Psoas muscle (tissue), 8 donors: ENCODE data around the gene RIC1. TPM values are rescaled to one million over a fixed set of nuclear protein-coding genes. Genes with fewer than 3 reads are reported as not detected.
A peak's percentile ranks its signal among the peaks of the same experiment; 100 is the strongest.

Source experiments
- ATAC-seq, 4 donors: fragments of 200-7000 bp; cut with Tn5 transposase; one replicate each; pipeline ENCODE4 v1.9.1; 2020; ENCODE audit warnings: moderate library complexity in 3 of 4, mild to moderate bottlenecking in 2 of 4
- DNase-seq, 2 donors: peaks; one replicate each; pipeline ENCODE4 v3.0.0-alpha.2; 2020
- H3K27ac ChIP-seq: fragments of 200-600 bp; one replicate; pipeline ENCODE4 v1.8.0; 2022
- H3K27me3 ChIP-seq, 3 donors: fragments of 200-600 bp in 1 of 3; one replicate each; pipeline versions ENCODE4 v1.6.1 to v1.8.0; 2013 to 2022; ENCODE audit warnings: low read length in 2 of 3, mild to moderate bottlenecking in 2 of 3, moderate library complexity in 1 of 3; ENCODE audit not compliant: insufficient read depth in 3 of 3
- H3K36me3 ChIP-seq, 2 donors: fragments of 200-600 bp in 1 of 2; one replicate each; pipeline versions ENCODE4 v1.6.1 to v1.8.0; 2013 to 2022; ENCODE audit warnings: low read depth in 1 of 2, mild to moderate bottlenecking in 1 of 2, moderate library complexity in 1 of 2; ENCODE audit not compliant: insufficient read depth in 1 of 2
- H3K4me1 ChIP-seq: fragments of 200-600 bp; one replicate; pipeline ENCODE4 v1.8.0; 2022
- H3K4me3 ChIP-seq: fragments of 200-600 bp; one replicate; pipeline ENCODE4 v1.8.0; 2022; ENCODE audit warnings: mild to moderate bottlenecking
- H3K9me3 ChIP-seq: fragments of 200-600 bp; one replicate; pipeline ENCODE4 v1.8.0; 2022
- WGBS, 3 donors: extraction: QIAGEN DNeasy Blood & Tissue Kit; methylation state at CpG; one replicate each; pipeline versions ENCODE4 v1.1.6 to v1.1.7; 2013; 5-methylcytosine and 5-hydroxymethylcytosine counted together
- intact Hi-C, 2 donors: fragments of 100-400 bp; cut with DNase I; formaldehyde crosslinking; loops; one replicate each; pipeline versions ENCODE4 v1.11.0 to v1.14.2; 2022
- polyA plus RNA-seq, 3 donors: library from polyadenylated mRNA; stranded (reverse); fragments of 200-250 nt; gene quantifications; one replicate each; pipeline ENCODE4 v1.2.3, GENCODE V29; 2013
- total RNA-seq, 4 donors: library from RNA; stranded (reverse); fragmentation: NEBNext Ultra II Directional in 2 of 4; extraction: Animal tissue kit (Norgen Biotek cat#: 25700) in 2 of 4; gene quantifications; one replicate each; pipeline versions ENCODE4 v1.2.1 to v1.2.4, GENCODE V29; 2021 to 2023
- TF ChIP-seq, protein P1 (sequence below): fragments of 200-600 bp; IDR thresholded peaks from one replicate; pipeline ENCODE4 v1.8.0; 2022; ENCODE audit warnings: antibody characterized with exemption
- donor health status: healthy with polysubstance abuse.
- donor health status: DM: no; HTN: no; CAD: no; lungs with moderate emphysema.
- donor health status: Bipolar disorder and iron deficiency.
- donor health status: healthy.
- donor health status: DM: yes; HTN: yes; CAD: no.
- donor health status: DM: no; HTN: no; CAD: no.
- donor health status: DM: no; HTN: no; CAD: no.
- donor health status: DM: yes; HTN: yes; CAD: no.

Gene RIC1
- total and polyA plus RNA-seq, 7 donors: 6.8 to 28.6 (median 10.9) TPM

DNA sequence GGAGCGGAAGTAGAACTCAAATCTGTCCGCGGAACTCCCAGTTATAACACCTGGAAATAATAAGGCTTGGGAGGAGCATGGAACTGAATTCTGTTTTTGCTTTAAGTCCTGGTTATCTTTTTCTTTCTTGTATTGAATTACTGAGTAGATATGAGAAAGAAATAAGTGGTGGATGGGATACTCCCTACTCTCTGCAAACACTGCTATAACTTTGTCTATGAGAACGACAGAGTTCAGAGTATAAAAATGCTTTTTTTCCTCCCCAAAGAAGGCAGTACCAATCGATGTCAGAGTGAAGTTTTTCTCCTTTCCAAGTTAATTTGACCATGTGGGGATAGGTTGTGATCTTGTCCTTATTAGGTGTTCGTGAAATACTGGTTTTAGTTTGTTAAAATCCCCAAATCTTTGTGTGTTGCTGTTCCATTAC lies 1.2 kb downstream of the RIC1 start:
- TF ChIP-seq, protein P1, sequence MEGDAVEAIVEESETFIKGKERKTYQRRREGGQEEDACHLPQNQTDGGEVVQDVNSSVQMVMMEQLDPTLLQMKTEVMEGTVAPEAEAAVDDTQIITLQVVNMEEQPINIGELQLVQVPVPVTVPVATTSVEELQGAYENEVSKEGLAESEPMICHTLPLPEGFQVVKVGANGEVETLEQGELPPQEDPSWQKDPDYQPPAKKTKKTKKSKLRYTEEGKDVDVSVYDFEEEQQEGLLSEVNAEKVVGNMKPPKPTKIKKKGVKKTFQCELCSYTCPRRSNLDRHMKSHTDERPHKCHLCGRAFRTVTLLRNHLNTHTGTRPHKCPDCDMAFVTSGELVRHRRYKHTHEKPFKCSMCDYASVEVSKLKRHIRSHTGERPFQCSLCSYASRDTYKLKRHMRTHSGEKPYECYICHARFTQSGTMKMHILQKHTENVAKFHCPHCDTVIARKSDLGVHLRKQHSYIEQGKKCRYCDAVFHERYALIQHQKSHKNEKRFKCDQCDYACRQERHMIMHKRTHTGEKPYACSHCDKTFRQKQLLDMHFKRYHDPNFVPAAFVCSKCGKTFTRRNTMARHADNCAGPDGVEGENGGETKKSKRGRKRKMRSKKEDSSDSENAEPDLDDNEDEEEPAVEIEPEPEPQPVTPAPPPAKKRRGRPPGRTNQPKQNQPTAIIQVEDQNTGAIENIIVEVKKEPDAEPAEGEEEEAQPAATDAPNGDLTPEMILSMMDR: no peak
- no peak for DNase-seq
- no peaks in the 10 kb centered on the region for H3K27me3 ChIP-seq
- peaks cover 50% of the 10 kb centered on the region for H3K4me1 ChIP-seq
- peaks cover 5% of the 10 kb centered on the region for H3K9me3 ChIP-seq
- intact Hi-C loops: loop anchor here in 1 of 2 donors (10.0 kb wide), 2 partner anchors 105 to 195 kb away; no protein-coding TSS in a partner anchor
- peak overlapping the region; percentile 95 for H3K4me3 ChIP-seq
- H3K27ac ChIP-seq: peak overlapping the region; percentile 96
- WGBS, 3 donors: 1% methylated on average over 6 of the region's 6 CpGs
- no peaks in the 10 kb centered on the region for H3K36me3 ChIP-seq
- no peak for ATAC-seq

DNA sequence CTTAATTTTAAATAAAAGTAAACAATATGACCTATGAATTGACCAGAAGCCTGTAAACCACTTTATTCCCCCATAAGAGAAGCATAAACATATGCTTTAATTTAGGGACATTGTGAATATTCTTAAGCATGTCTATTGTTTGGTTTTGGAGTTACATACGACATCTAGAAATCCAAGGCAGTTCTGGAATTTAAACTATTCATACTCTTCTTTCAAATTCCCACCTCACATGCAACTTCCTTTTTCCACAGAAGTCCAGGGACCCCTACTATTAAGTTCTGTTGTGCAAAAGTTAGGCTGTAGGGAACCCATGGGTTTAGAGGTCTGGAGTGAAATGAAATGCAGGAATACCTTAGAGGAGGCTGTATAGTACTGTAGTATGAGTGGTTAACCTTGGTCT lies 2.1 kb downstream of the RIC1 start:
- Histone ChIP-seq H3K27ac (no peak overlapping the region), H3K4me3 (peak overlapping the region; percentile 95), H3K27me3 (no peaks in the 10 kb centered on the region), H3K9me3 (peaks cover 9% of the 10 kb centered on the region), H3K36me3 (no peaks in the 10 kb centered on the region), H3K4me1 (peaks cover 43% of the 10 kb centered on the region)
- WGBS, 3 donors: 17 to 54% (median 31%) methylated on average over 1 of the region's 1 CpG
- ATAC-seq (no peak), DNase-seq (no peak)
- TF ChIP-seq, protein P1: no peak
- intact Hi-C loops: loop anchor here in 1 of 2 donors (10.0 kb wide), 2 partner anchors 104 to 194 kb away; no protein-coding TSS in a partner anchor

DNA sequence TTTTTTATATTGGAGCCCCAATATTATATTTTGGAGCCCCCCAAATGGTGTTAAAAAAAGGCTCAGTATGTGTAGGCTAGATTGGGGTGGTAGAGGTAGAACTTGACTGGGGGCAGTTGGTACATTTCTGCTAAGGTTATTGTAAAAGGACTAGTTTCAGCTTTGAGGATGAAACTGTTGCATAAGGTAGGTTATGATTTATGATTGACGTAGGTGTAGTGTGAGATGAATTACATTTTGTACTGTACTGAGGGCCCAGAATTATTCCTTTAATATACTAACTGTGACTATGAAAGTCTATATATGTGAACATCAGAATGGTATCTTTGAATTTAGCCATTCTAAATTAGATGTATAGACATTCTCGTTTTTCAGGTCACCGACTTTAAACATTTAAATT lies 3.6 kb downstream of the RIC1 start:
- Histone ChIP-seq H3K9me3 (peaks cover 9% of the 10 kb centered on the region), H3K27ac (no peak overlapping the region), H3K27me3 (no peaks in the 10 kb centered on the region), H3K36me3 (no peaks in the 10 kb centered on the region), H3K4me1 (peaks cover 36% of the 10 kb centered on the region), H3K4me3 (peak overlapping the region; percentile 95)
- DNase-seq (no peak), ATAC-seq (no peak)
- 80 to 88% (median 87%) methylated on average over 3 of the region's 3 CpGs for WGBS, 3 donors
- intact Hi-C loops: loop anchor here in 1 of 2 donors (10.0 kb wide), 2 partner anchors 102 to 192 kb away; no protein-coding TSS in a partner anchor
- TF ChIP-seq, protein P1: no peak

DNA sequence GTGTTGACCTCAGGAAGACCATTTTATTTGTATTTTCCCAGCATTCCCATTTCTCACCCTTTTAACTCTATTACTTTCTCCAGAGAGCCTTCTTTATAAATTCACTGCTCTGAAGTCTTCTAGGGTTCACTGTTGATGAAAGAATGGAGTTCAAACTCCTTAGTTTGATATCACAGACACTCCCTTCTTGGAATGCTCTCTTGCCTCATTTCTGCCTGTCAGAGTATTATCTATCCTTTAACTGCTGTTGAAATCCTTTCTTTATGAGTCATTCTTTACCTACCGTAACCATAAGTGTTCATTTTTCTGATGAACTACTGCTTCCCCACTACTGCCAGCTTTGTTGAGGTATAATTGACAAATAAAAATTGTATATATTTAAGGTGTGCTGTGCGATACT lies 4.3 kb downstream of the RIC1 start:
- Histone ChIP-seq H3K4me1 (peaks cover 36% of the 10 kb centered on the region), H3K4me3 (peak overlapping the region; percentile 16), H3K27me3 (no peaks in the 10 kb centered on the region), H3K9me3 (peaks cover 9% of the 10 kb centered on the region), H3K36me3 (no peaks in the 10 kb centered on the region), H3K27ac (no peak overlapping the region)
- DNase-seq: no peak
- ATAC-seq: no peak
- WGBS, 3 donors: 61 to 76% (median 72%) methylated on average over 2 of the region's 2 CpGs
- TF ChIP-seq, protein P1: no peak
- intact Hi-C loops: loop anchor here in 1 of 2 donors (10.0 kb wide), 2 partner anchors 102 to 192 kb away; no protein-coding TSS in a partner anchor

DNA sequence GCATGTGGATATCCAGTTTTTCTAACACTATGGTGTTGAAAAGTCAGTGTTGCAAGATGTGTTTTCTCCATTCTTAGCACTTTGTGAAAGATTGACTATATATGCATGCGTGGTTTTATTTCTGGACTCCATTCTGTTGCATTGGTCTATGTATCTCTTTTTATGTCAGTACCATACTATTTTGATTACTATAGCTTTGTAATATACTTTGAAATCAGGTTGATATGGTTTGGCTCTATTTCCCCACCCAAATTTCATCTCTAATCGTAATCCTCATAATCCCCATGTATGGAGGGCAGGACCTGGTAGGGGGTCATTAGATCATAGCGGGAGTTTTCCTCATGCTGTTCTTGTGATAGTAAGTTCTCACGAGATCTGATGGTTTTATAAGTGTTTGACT lies 6.5 kb downstream of the RIC1 start:
- Histone ChIP-seq H3K9me3 (peaks cover 9% of the 10 kb centered on the region), H3K4me3 (no peak overlapping the region), H3K36me3 (no peaks in the 10 kb centered on the region), H3K27ac (no peak overlapping the region), H3K4me1 (peaks cover 35% of the 10 kb centered on the region), H3K27me3 (no peaks in the 10 kb centered on the region)
- 96 to 100% (median 100%) methylated on average over 4 of the region's 4 CpGs for WGBS, 3 donors
- DNase-seq (no peak), ATAC-seq (no peak)
- intact Hi-C loops: loop anchor here (5.0 to 10.0 kb wide), 3 partner anchors 67 to 189 kb away; no protein-coding TSS in a partner anchor
- TF ChIP-seq, protein P1: no peak
